NCI-H345 treated with DMSO at 0.1 percent for 48 hours (cell line): ENCODE data around the gene ZER1.
A peak's percentile ranks its signal among the peaks of the same experiment; 100 is the strongest.
"Not testable (repeated sequence)": the region's sequence is repeated elsewhere in the genome, so short reads cannot be mapped to it uniquely, and the experiment has no call there.

Experiments
- DNase-seq: peaks from one replicate; lab custom pipeline; 2025; ENCODE audit not compliant: unreplicated experiment; lab: John Stamatoyannopoulos, UW

ZER1 gene

DNA sequence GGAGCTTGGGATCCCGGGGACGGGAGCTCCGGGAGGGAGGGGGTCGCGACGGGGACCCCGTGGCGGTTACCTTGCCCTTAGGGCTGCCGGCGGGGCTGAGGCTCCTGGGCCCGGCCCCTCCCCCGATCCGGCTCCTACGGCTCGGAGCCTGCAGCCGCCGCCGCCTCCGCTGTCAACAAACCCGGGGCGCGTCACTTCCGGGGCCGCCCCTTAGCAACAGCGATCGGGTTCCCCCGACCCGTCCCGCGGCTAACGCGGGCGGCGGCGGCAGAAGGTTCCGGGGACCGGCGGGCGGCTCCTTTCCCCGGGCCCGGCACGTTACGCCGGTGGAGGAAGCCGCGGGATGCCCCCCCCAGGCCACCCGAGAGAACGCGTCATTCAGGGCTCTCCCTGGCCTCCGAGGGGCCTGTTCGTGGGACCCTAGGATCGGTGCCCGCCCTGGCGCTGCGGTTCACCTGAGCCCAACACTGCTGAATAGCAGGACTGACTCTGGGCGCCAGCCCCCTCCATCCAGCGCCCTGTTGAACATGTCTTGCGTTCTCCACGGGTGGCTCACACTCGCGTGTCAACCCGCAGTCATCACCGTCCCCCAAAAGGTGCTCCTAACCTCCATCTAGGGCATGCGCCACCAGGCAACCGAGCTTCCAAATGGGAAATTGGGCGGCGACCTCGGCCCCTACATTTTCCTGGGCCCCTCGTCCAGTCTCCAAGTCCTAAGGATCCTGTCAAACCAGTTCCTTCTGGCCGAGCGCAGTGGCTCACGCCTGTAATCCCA lies at the start of gene ZER1:
ZER1 (minus strand) TSS at position 183 of the 775 bp plus-strand sequence. CDS start 16,362 bp downstream, outside the sequence.
- peak; percentile 79 for DNase-seq

DNA sequence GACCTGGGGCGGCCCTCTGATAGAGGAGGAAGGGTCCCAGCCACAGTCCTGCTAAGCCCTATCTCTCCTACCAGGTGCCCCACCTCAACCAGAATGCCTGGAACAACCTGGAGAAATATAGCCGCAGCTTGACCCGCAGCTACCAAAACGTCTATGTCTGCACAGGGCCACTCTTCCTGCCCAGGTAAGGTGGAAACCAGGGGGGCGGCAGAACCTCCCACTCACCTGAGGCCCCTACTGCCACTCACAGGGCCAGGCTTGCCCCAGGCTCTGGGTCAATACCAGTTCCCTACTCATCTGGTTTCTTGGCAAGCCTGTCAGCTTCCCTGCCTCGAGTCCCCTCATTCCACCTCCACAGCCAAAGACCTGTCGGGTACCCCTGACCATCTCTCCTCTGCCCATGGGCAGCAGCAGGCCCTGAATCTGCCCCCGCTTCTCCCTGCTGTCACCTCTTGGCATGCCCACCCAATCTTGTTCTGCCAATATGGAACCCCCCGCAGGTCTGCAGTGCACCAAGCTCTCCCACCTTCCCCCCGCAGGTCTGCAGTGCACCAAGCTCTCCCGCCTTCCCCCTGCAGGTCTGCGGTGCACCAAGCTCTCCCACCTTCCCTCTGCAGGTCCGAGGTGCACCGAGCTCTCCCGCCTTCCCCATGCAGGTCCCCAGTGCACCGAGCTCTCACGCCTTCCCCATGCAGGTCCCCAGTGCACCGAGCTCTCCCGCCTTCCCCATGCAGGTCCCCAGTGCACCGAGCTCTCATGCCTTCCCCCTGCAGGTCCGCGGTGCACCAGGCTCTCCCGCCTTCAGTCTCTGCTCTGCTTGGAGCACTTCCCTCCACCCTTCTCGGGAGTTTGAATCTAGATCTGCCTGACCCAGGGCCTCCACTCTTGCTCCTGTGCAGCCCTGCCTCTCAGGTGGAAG lies 49.2 kb upstream of the ZER1 start:
- DNase-seq: no peak

DNA sequence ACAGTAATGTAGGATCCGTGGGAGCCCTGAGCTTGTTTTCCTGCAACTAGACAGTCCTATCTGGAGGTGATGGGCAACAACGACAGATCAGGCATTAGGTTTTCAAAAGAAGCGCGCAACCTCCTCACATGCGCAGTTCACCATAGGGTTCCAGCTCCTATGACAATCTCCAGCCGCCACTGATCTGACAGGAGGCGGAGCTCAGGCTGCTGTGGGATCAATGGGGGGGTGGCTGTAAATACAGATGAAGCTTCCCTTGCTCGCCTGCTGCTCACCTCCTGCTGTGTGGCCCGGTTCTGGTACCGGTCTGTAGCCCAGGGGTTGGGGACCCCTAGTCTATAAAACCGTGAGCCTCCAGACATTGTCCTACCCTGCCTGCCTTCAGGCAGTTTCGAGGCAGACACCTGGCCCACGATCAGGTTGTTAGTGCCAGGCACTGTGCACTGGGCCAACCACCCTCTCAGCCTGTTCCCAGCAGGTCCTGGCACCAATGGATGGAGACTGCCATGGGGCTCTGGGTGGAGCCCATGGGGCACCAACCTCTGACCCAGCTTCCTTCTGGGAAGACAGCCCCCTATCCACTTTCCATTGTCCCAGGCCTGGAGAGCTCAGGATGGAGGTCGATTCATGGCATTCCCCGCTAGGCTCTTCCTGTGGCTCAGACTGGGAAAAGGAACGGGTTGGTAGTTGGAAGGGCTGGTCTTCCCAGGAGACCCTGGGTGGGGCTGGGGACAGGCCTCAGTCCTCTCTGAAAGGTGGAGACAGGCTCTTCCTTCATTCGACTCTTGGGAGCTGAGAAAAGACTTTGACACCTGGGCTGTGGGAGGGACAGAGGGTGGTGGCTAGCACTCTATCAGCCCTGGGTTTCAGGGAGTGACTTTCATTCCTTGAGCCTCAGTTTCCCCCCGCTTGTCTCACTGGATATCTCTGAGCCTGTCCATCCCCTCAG lies 48.3 kb upstream of the ZER1 start:
- DNase-seq: peak; percentile 18

- DNase-seq: peak; percentile 20
Measured at GRCh38 chr9:128818839-128819715, 47.4 kb upstream of the ZER1 start.

- peak; percentile 96 for DNase-seq
Measured at GRCh38 chr9:128818099-128818838, 46.5 kb upstream of the ZER1 start, which contains the start of gene ENDOG. ENDOG (plus strand) TSS chr9:128818500; CDS start chr9:128818685, 185 bp downstream.

DNA sequence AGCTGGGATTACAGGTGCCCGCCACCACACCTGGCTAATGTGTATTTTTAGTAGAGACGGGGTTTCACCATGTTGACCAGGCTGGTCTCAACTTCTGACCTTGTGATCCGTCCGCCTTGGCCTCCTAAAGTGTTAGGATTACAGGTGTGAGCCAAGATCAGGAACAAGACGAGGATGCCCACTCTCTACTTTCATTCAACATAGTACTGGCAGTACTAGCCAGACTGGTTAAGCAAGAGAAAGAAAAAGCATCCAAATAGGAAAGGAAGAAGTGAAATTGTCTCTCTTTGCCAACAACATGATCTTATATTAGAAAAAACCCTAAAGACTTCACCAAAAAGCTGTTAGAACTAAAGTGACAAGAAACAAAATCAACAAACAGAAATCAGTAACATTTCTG lies 39.1 kb upstream of the ZER1 start:
- no peak for DNase-seq

- no peak for DNase-seq
Measured at GRCh38 chr9:128809831-128810230, 38.1 kb upstream of the ZER1 start.

GRCh38 chr9:128809036-128809599 lies 37.4 kb upstream of the ZER1 start:
- DNase-seq: no peak

GRCh38 chr9:128808543-128808942 lies 36.8 kb upstream of the ZER1 start:
- DNase-seq: no peak

DNA sequence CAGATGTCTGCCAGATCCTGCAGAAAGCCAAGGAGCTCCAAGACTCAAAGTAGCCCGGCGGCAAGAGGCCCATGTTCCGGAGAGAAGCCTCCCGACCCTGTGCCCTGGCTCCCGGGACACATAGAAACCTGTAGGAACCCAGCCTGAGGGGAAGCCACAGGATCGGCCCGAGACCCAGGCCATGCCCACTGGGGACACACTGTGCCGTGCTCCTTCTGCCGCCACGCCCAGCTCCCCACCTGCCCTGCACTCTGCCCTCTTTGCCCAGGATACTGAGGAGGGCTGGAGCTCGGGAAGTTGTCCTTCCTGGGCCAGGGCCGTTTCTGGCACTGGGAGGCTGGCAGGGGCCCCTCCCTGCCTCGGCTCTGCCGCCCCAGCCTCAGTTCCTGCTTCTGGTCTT lies 36.1 kb upstream of the ZER1 start:
- no peak for DNase-seq

- DNase-seq: no peak
Measured at GRCh38 chr9:128805661-128806060, 33.9 kb upstream of the ZER1 start.

GRCh38 chr9:128802482-128802881 lies 30.8 kb upstream of the ZER1 start:
- DNase-seq: no peak

DNA sequence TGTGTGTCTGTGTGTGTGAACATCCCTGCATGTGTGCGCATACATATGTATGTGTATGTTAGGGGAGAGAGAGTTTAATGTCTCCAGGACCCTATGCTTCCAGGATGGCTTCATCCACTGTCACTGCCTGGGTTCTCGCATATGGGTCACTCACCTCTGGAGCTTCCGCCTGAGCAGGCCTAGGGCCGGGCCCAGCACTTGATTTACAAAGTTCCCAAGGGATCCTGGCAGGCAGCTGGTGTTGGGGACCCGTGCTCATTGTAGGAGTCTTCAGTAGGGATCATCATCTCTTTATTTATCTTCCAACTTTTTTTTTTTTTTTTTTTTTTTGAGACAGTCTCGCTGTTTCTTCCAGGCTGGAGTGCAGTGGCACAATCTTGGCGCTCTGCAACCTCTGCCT lies 28.3 kb upstream of the ZER1 start:
- no peak for DNase-seq

DNA sequence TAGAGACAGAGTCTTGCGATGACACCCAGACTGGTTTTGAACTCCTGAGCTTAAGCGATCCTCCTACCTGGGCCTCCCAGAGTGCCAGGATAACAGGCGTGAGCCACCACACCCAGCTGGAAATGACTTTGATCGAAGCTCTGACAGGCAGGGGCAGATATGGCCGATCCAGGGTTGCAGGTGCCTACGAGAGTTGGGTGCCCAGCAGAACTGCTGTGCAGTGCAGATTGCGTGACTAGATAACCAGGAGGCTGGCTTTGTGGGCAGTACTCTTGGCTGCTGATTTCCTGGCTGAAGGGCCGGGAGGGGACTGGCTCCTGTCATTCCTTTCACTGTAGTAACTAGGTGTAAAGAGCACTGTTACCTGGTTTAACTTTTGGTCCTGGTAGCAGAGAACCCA lies 27.2 kb upstream of the ZER1 start:
- no peak for DNase-seq

DNA sequence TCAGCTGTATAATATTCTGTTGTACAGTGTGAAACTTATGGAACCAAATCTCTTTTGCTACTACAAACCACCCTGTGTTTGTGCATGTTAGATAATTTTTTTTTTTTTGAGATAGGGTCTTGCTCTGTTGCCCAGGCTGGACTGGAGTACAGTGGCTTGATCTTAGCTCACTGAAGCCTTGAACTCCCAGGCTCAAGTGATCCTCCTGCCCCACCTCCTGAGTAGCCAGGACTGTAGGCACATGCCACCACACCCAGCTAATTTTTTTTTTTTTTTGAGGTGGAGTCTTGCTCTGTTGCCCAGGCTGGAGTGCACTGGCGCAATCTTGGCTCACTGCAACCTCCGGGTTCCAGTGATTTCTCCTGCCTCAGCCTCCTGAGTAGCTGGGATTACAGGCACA lies 23.2 kb upstream of the ZER1 start:
- not testable (repeated sequence) for DNase-seq

DNA sequence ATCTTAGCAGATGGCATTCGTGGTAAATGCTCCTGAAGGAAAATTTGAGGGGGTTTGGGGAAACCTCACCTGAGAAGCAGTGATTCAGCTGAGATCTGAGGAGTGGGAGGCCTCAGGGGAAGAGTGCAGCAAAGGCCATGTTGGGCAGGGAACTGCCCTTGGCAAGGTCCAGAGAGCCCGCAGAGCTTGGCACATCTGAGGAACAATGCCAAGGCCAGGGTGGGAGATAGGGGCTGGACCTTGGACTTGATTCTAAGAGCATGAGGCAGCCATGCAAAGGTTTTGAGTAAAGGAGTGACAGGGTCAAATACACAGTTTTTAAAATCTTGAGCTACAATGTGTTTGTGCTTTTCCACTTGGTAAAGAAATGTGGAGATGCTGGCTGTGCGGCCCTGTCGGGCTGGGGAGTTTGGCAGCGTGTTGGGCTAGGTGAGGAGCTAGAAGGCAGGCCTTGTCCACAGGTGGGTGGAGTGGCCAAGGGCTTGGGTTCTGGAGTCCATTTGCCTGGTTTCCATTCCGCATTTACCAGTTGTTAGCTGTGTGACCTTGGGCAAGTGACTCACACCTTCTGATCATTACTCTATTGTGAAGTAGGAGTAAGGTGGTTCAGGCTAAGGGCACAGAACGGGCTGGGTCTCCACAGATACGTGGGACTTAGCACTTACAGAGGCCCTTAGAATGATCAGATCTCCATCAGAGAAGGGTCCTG lies 21.4 kb upstream of the ZER1 start:
- DNase-seq: no peak

- no peak for DNase-seq
Measured at GRCh38 chr9:128792134-128792533, 20.4 kb upstream of the ZER1 start.

- DNase-seq: no peak
Measured at GRCh38 chr9:128790536-128790935, 18.8 kb upstream of the ZER1 start.
